GM13976 (cell line): ENCODE results near the gene REXO4.

ENCODE experiments used
- DNase-seq: peaks from one replicate; pipeline ENCODE4 v3.0.0; 2012; ENCODE audit warnings: low spot score
- CTCF ChIP-seq: IDR thresholded peaks from 2 replicates; pipeline ENCODE4 v1.5.1; 2012; ENCODE audit warnings: borderline replicate concordance, mild to moderate bottlenecking; ENCODE audit not compliant: insufficient read depth; ENCODE audit errors: extremely low read depth, missing control alignments, control extremely low read depth
- in situ Hi-C: fragments of 300-500 bp; cut with MboI; formaldehyde crosslinking; loops from one replicate; pipeline ENCODE4 v1.12.0; 2022; ENCODE audit warnings: low sequenced_read_pairs, mixed read lengths, inconsistent platforms; ENCODE audit not compliant: unreplicated experiment

Gene REXO4

GRCh38 chr9:133461975-133462374 lies 44.2 kb upstream of the REXO4 start:
- no peak for DNase-seq
- in situ Hi-C loops, result no loop called here
- TF ChIP-seq CTCF, result no peak

- no peak for TF ChIP-seq CTCF
- DNase-seq, result peak; percentile 76
- in situ Hi-C loops, result no loop called here
Measured at GRCh38 chr9:133460405-133461175, 42.8 kb upstream of the REXO4 start.

- in situ Hi-C loops, result no loop called here
- DNase-seq, result peak; percentile 99
- TF ChIP-seq CTCF, result no peak
Measured at GRCh38 chr9:133459476-133460404, 41.9 kb upstream of the REXO4 start, which contains the start of gene CACFD1. CACFD1 (plus strand) TSS chr9:133459978; CDS start chr9:133460067, 89 bp downstream.

- TF ChIP-seq CTCF, result no peak
- in situ Hi-C loops, result no loop called here
Measured at GRCh38 chr9:133458643-133459312, 41.0 kb upstream of the REXO4 start.

GRCh38 chr9:133457748-133458147 lies 39.9 kb upstream of the REXO4 start:
- no peak for DNase-seq
- no peak for TF ChIP-seq CTCF
- in situ Hi-C loops, result no loop called here

More at GRCh38 chr9:133458643-133459312, 41.0 kb upstream of the REXO4 start:
- DNase-seq, result no peak

- in situ Hi-C loops, result no loop called here
Measured at GRCh38 chr9:133457233-133457632, 39.4 kb upstream of the REXO4 start.

More at GRCh38 chr9:133457233-133457632, 39.4 kb upstream of the REXO4 start:
- no peak for TF ChIP-seq CTCF
- DNase-seq, result no peak
